Sigmoid colon (tissue), 7 donors: Measurements from ENCODE around the gene SBNO2. TPM values are rescaled to one million over a fixed set of nuclear protein-coding genes. Genes with fewer than 3 reads are reported as not detected.
A peak's percentile ranks its signal among the peaks of the same experiment; 100 is the strongest.

ENCODE experiments used
- DNase-seq: peaks from one replicate; pipeline ENCODE4 v3.0.0-alpha.2; 2019
- H3K27ac ChIP-seq, 4 donors: fragments of 200-600 bp; sonication (generic); one replicate each; pipeline ENCODE4 v1.5.1; 2016 to 2019; ENCODE audit warnings: mild to moderate bottlenecking in 1 of 4
- H3K27me3 ChIP-seq, 3 donors: fragments of 200-600 bp; sonication (generic); one replicate each; pipeline ENCODE4 v1.5.1; 2019; ENCODE audit warnings: mild to moderate bottlenecking in 1 of 3
- H3K36me3 ChIP-seq, 4 donors: fragments of 200-600 bp; sonication (generic); one replicate each; pipeline ENCODE4 v1.5.1; 2016 to 2019
- H3K4me1 ChIP-seq, 4 donors: fragments of 200-600 bp; sonication (generic); one replicate each; pipeline ENCODE4 v1.5.1; 2017 to 2019
- H3K4me3 ChIP-seq, 4 donors: fragments of 200-600 bp; sonication (generic); one replicate each; pipeline ENCODE4 v1.5.1; 2017 to 2019; ENCODE audit warnings: mild to moderate bottlenecking in 2 of 4, moderate library complexity in 1 of 4
- H3K9me3 ChIP-seq, 4 donors: fragments of 200-600 bp in 3 of 4; sonication (generic) in 3 of 4; one replicate each; pipeline versions ENCODE4 v1.5.1 to v1.6.1; 2013 to 2019
- CTCF ChIP-seq, 4 experiments: fragments of 450-650 bp in 3 of 4; fragments of 200-600 bp in 1 of 4; IDR thresholded peaks; one replicate each; pipeline ENCODE4 v1.5.1; 2016 to 2019; ENCODE audit warnings: antibody characterized with exemption in 4 of 4, mild to moderate bottlenecking in 3 of 4, moderate library complexity in 2 of 4
- EP300 ChIP-seq, 4 donors: sonication (generic); formaldehyde crosslinking; IDR thresholded peaks; one replicate each; pipeline ENCODE4 v1.6.1; 2017; ENCODE audit warnings: antibody characterized with exemption in 4 of 4
- POLR2A ChIP-seq, 2 donors: fragments of 450-650 bp; IDR thresholded peaks; one replicate each; pipeline ENCODE4 v1.6.1; 2016; ENCODE audit warnings: antibody characterized with exemption in 2 of 2, mild to moderate bottlenecking in 2 of 2, moderate library complexity in 2 of 2
- POLR2AphosphoS5 ChIP-seq, 4 donors: sonication (generic); formaldehyde crosslinking; IDR thresholded peaks; one replicate each; pipeline ENCODE4 v1.6.1; 2017; ENCODE audit warnings: antibody characterized with exemption in 4 of 4
- WGBS, 2 donors: extraction: QIAGEN DNeasy Blood & Tissue Kit; methylation state at CpG; one replicate each; pipeline ENCODE4 v1.1.7; 2013; 5-methylcytosine and 5-hydroxymethylcytosine counted together
- intact Hi-C: fragments of 100-400 bp; cut with DNase I; formaldehyde crosslinking; loops from one replicate; pipeline ENCODE4 v1.15.1; 2023
- polyA plus RNA-seq, 3 donors: library from polyadenylated mRNA; stranded (reverse); fragments of 200-250 nt; gene quantifications; one replicate each; pipeline ENCODE4 v1.2.3, GENCODE V29; 2013
- total RNA-seq, 4 donors: library from RNA; depleted of rRNA; stranded (reverse); fragments of >200 nt; gene quantifications; one replicate each; pipeline ENCODE4 v1.1.0, GENCODE V29; 2016
- donor health status: healthy with polysubstance abuse.
- donor health status: Bipolar disorder and iron deficiency.
- donor health status: healthy.

SBNO2 gene
- total and polyA plus RNA-seq, 7 donors, result 6.8 to 91.9 (median 14.8) TPM

- intact Hi-C loops, result loop anchor here (2.0 to 10.0 kb wide), 3 partner anchors 136 to 427 kb away; partner anchors contain the start of genes ARID3A, ATP5F1D and FSTL3
- peaks cover 6 to 39% (median 34%) of the 10 kb centered on the region in 4 donors for H3K36me3 ChIP-seq
- H3K9me3 ChIP-seq, result no peaks in the 10 kb centered on the region
- H3K27me3 ChIP-seq, result no peaks in the 10 kb centered on the region
- 1% methylated on average over 93 of the region's 93 CpGs for WGBS, 2 donors
- H3K4me3 ChIP-seq, result peak overlapping the region; percentile 77 to 98 (median 94)
- H3K4me1 ChIP-seq, result peaks cover 0 to 46% (median 44%) of the 10 kb centered on the region in 4 donors
- H3K27ac ChIP-seq, result peak overlapping the region; percentile 98 to 100 (median 100)
- peak; percentile 89 for DNase-seq
- TF ChIP-seq CTCF (IDR thresholded peaks at IDR 0.05), result no peak
- peak in 2 of 4 donors; percentile 8 to 58 for TF ChIP-seq POLR2AphosphoS5 (IDR thresholded peaks at IDR 0.05)
- no peak for TF ChIP-seq POLR2A (IDR thresholded peaks at IDR 0.05)
Measured at GRCh38 chr19:1104311-1105007, 69.6 kb downstream of the SBNO2 start.

DNA sequence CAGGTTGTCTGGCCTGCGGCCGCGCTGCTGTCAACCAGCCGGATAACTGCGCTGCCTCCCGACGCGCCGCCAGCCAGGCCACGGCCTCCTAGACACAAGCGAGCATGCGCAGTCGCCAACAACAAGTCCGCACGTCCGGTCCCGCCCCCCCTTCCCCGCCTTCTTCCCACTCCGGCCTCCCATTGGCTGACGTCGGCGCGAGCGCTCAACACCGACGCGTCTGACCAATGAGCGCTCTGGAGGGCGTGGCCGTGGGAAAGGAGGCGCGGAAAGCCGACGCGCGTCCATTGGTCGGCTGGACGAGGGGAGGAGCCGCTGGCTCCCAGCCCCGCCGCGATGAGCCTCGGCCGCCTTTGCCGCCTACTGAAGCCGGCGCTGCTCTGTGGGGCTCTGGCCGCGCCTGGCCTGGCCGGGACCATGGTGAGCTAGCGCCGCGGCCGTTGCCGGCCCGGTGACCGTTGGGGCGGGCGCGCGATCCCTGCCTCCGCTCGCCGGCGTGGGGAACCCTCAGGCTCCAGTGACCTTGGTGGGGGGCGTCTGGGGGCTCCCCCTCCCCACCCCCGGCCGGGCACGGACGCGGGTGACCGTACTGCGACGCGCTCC is 70.3 kb downstream of the SBNO2 start, which contains the start of gene GPX4:
TSS of gene GPX4 (plus strand) at position 287 of the 603 bp plus-strand sequence. CDS start at position 337, 50 bp downstream.
- peak within 1 kb of the TSS; percentile 98 to 100 (median 100) for H3K27ac ChIP-seq
- no peaks in the 10 kb centered on the region for H3K27me3 ChIP-seq
- intact Hi-C loops, result loop anchor here (2.0 to 10.0 kb wide), 3 partner anchors 137 to 427 kb away; partner anchors contain the start of genes ARID3A, ATP5F1D and FSTL3
- no peaks in the 10 kb centered on the region for H3K9me3 ChIP-seq
- peak within 1 kb of the TSS; percentile 77 to 98 (median 94) for H3K4me3 ChIP-seq
- peaks cover 0 to 53% (median 50%) of the 10 kb centered on the region in 4 donors for H3K4me1 ChIP-seq
- peaks cover 0 to 32% (median 28%) of the 10 kb centered on the region in 4 donors for H3K36me3 ChIP-seq
- TF ChIP-seq POLR2A (IDR thresholded peaks at IDR 0.05) (peak; percentile 82 to 88), EP300 (IDR thresholded peaks at IDR 0.05) (peak in 1 of 4 donors; percentile 41), CTCF (IDR thresholded peaks at IDR 0.05) (no peak), POLR2AphosphoS5 (IDR thresholded peaks at IDR 0.05) (peak; percentile 92 to 99 (median 99))
- DNase-seq, result peak; percentile 100
- WGBS, 2 donors, result 0% methylated on average over 75 of the region's 75 CpGs

- TF ChIP-seq EP300 (IDR thresholded peaks at IDR 0.05) (no peak), POLR2AphosphoS5 (IDR thresholded peaks at IDR 0.05) (no peak), CTCF (IDR thresholded peaks at IDR 0.05) (no peak), POLR2A (IDR thresholded peaks at IDR 0.05) (no peak)
- DNase-seq, result no peak
- 27 to 44% methylated on average over 20 of the region's 20 CpGs for WGBS, 2 donors
- H3K4me1 ChIP-seq, result peaks cover 0 to 55% (median 53%) of the 10 kb centered on the region in 4 donors
- H3K27me3 ChIP-seq, result no peaks in the 10 kb centered on the region
- peaks cover 0 to 26% (median 22%) of the 10 kb centered on the region in 4 donors for H3K36me3 ChIP-seq
- H3K9me3 ChIP-seq, result no peaks in the 10 kb centered on the region
- H3K4me3 ChIP-seq, result peak overlapping the region; percentile 14 to 98 (median 59)
- intact Hi-C loops, result loop anchor here (5.0 to 10.0 kb wide), 2 partner anchors 178 to 426 kb away; partner anchors contain the start of genes ARID3A and FSTL3
- peak overlapping the region; percentile 98 to 100 (median 100) for H3K27ac ChIP-seq
Measured at GRCh38 chr19:1103132-1103707, 70.8 kb downstream of the SBNO2 start.

DNA sequence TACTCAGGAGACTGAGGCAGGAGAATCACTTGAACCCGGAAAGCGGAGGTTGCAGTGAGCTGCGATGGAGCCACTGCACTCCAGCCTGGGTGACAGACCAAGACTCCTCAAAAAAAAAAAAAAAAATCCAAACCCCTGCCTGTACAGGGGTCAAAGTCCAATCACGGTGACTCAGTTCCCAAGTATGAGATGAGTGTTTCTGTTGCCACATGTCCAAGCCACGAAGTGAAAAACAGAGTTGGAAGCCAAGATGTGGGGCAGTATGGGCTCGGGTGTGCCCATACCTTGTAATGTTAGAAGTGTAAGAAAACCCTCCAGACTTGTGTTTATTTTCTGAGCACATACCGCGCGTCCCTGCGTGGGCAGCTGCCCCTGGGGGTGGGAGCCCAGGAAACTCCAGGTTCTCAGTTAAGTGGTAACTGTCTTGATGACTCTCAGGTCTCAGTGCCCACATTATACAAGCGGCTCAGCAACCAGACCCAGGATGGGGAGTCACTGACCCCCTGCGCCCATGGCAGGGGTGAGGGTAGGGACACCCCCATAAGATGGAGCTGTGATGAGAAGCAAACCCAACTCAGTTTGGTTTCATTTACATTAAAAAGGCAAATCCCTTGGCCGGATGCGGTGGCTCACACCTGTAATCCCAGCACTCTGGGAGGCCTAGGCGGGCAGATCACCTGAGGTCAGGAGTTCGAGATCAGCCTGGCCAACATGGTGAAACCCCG is 71.5 kb downstream of the SBNO2 start:
- Histone ChIP-seq H3K36me3 (peaks cover 0 to 20% (median 16%) of the 10 kb centered on the region in 4 donors), H3K4me3 (no peak overlapping the region), H3K9me3 (no peaks in the 10 kb centered on the region), H3K27me3 (no peaks in the 10 kb centered on the region), H3K4me1 (peaks cover 0 to 57% (median 54%) of the 10 kb centered on the region in 4 donors), H3K27ac (peak overlapping the region; percentile 98 to 100 (median 100))
- TF ChIP-seq POLR2AphosphoS5 (IDR thresholded peaks at IDR 0.05) (peak; percentile 21 to 70 (median 60)), EP300 (IDR thresholded peaks at IDR 0.05) (no peak)
- intact Hi-C loops, result loop anchor here (5.0 to 10.0 kb wide), 2 partner anchors 178 to 425 kb away; partner anchors contain the start of genes ARID3A and FSTL3
- 45 to 65% methylated on average over 17 of the region's 17 CpGs for WGBS, 2 donors
- no peak for DNase-seq
